ENCODE data around the gene HSF4.

Gene HSF4

GRCh38 chr16:67191411-67191994, 27.0 kb downstream of the HSF4 start:
- H3K4me3 ChIP-seq (ENCODE audit: low read length): peak overlapping the region; percentile 93; the same call in 1 of the 2 replicates

DNA sequence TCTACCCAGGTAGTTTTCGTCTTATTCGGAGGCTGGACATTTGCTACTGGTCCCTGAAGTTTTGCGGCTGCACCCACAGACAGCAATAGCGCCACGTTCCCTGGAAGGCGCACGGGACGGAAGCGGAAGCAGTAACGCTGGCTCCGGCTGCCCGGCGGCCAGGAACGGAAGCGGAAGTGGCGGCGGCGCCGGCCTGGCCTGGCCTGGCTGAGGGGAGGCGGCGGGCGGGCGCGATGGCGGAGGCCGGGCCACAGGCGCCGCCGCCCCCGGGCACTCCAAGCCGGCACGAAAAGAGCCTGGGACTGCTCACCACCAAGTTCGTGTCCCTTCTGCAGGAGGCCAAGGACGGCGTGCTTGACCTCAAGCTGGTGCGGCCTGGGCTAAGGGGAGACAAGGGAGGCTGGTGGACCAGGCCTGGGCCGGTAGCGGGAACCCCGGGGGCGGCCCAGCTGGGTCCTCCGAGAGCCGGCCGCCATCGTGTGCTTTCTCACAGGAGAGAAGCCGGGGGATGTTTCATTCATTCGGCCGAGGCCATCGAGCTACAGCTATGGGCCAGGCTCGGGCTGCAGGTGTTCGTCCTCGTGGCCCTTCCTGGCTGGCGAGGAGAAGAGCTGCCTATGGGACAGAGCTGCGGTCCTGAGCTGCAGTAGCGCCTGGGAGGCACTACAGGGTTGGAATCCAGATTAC, 27.6 kb downstream of the HSF4 start, which contains the start of gene E2F4:
E2F4 (plus strand) TSS at position 161 of the 687 bp plus-strand sequence; CDS start at position 234, 73 bp downstream.
- TF ChIP-seq ZNF274 (IDR thresholded peaks at IDR 0.05; ENCODE audit: low read depth, low read length): no peak
- H3K4me3 ChIP-seq (ENCODE audit: low read length): peak within 1 kb of the TSS; percentile 93

More at GRCh38 chr16:67191411-67191994, 27.0 kb downstream of the HSF4 start:
- TF ChIP-seq ZNF274 (IDR thresholded peaks at IDR 0.05; ENCODE audit: low read depth, low read length): no peak

DNA sequence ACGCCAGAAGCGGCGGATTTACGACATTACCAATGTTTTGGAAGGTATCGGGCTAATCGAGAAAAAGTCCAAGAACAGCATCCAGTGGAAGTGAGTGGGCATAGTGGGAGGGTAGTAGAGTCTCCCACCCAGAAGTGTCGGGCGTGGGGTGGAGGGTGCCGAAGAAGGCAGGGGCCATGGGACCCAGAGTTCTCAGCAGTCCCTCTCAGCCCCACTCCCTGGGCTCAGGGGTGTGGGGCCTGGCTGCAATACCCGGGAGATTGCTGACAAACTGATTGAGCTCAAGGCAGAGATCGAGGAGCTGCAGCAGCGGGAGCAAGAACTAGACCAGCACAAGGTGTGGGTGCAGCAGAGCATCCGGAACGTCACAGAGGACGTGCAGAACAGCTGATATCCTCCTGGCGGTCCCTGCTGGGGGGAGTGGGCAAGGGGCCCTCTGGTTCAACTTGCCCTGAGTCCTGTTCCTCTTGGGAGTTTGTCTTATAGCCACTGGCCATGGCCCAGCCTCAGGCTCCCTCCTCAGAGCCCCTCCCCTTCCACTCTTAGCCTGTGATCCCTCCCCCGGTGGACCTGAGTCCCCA, 28.3 kb downstream of the HSF4 start:
- H3K4me3 ChIP-seq (ENCODE audit: low read length): peak overlapping the region; percentile 93
- TF ChIP-seq ZNF274 (IDR thresholded peaks at IDR 0.05; ENCODE audit: low read depth, low read length): no peak

- H3K4me3 ChIP-seq (ENCODE audit: low read length): peak overlapping the region; percentile 93; the same call in 1 of the 2 replicates
- TF ChIP-seq ZNF274 (IDR thresholded peaks at IDR 0.05; ENCODE audit: low read depth, low read length): no peak
These were observed 29.0 kb downstream of the HSF4 start for GRCh38 chr16:67193536-67193935.

DNA sequence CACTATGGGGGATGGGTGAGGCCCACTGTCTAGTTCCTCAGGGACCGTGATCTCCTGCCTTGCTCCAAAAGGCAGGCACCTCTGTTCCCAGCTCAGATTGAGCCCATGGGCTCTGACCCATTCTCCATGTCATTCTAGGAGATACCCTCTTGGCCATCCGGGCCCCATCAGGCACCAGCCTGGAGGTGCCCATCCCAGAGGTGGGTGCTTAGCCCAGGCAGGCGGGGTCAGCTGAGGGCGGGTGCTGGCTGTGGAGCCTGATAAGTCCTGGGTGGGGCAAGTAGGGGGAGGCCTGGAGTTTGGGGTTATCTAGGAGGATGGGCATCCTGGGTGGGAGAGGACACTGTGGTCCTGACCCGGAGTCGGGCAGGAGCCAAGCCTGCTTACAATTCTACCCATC, 29.7 kb downstream of the HSF4 start:
- no peak overlapping the region for H3K4me3 ChIP-seq (ENCODE audit: low read length)
- no peak for TF ChIP-seq ZNF274 (IDR thresholded peaks at IDR 0.05; ENCODE audit: low read depth, low read length)

- H3K4me3 ChIP-seq (ENCODE audit: low read length): no peak overlapping the region
- TF ChIP-seq ZNF274 (IDR thresholded peaks at IDR 0.05; ENCODE audit: low read depth, low read length): no peak
These were observed 31.1 kb downstream of the HSF4 start for GRCh38 chr16:67195676-67196075.

GRCh38 chr16:67196881-67197280, 32.3 kb downstream of the HSF4 start:
- no peak for TF ChIP-seq ZNF274 (IDR thresholded peaks at IDR 0.05; ENCODE audit: low read depth, low read length)
- H3K4me3 ChIP-seq (ENCODE audit: low read length): no peak overlapping the region

GRCh38 chr16:67197704-67198103, 33.2 kb downstream of the HSF4 start:
- H3K4me3 ChIP-seq (ENCODE audit: low read length): no peak overlapping the region
- TF ChIP-seq ZNF274 (IDR thresholded peaks at IDR 0.05; ENCODE audit: low read depth, low read length): no peak

- no peak for TF ChIP-seq ZNF274 (IDR thresholded peaks at IDR 0.05; ENCODE audit: low read depth, low read length)
- H3K4me3 ChIP-seq (ENCODE audit: low read length): no peak overlapping the region
These were observed 33.7 kb downstream of the HSF4 start for GRCh38 chr16:67198238-67198734.

DNA sequence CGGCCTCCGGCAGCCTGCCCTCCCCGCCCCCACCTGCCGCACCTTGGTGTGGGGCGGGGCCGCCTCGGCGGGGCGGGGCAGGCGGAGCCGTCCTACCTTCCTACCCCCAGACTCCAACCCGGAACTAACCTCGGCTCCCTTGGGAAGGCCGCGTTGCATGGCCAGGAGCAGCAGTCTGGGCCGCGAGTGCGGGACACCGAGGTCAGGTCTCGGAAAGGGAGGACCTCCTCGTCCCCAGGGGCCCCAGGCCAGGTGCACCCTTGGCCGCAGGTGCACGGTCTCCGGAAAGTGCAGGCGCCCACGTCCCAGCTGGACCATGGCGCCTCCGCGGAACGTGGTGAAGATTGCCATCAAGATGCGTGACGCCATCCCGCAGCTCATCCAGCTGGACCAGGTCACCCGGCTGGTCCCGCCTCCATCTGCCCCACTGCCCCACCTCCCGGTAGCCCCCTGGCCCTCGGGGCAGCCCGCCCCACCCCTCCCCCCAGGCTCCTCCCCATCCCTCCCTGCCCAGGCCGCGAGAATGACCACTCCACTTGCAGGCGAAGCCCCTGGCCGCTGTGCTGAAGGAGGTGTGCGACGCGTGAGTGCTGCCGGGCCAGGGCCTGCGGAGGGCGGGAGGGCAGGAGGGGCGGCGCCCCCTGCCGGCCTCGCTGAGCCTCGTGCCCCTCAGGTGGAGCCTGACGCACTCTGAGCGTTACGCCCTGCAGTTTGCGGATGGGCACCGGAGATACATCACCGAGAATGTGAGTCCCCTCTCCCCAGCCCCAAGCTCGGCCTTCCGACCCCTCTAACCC, 34.7 kb downstream of the HSF4 start, which contains the start of gene ELMO3:
ELMO3 (plus strand) TSS at position 121 of the 797 bp plus-strand sequence; CDS start at position 317, 196 bp downstream.
- TF ChIP-seq ZNF274 (IDR thresholded peaks at IDR 0.05; ENCODE audit: low read depth, low read length): no peak
- no peak within 1 kb of the TSS for H3K4me3 ChIP-seq (ENCODE audit: low read length)

GRCh38 chr16:67199808-67200198, 35.3 kb downstream of the HSF4 start:
- no peak for TF ChIP-seq ZNF274 (IDR thresholded peaks at IDR 0.05; ENCODE audit: low read depth, low read length)
- no peak overlapping the region for H3K4me3 ChIP-seq (ENCODE audit: low read length)

- no peak overlapping the region for H3K4me3 ChIP-seq (ENCODE audit: low read length)
These were observed 35.9 kb downstream of the HSF4 start for GRCh38 chr16:67200491-67200890.

DNA sequence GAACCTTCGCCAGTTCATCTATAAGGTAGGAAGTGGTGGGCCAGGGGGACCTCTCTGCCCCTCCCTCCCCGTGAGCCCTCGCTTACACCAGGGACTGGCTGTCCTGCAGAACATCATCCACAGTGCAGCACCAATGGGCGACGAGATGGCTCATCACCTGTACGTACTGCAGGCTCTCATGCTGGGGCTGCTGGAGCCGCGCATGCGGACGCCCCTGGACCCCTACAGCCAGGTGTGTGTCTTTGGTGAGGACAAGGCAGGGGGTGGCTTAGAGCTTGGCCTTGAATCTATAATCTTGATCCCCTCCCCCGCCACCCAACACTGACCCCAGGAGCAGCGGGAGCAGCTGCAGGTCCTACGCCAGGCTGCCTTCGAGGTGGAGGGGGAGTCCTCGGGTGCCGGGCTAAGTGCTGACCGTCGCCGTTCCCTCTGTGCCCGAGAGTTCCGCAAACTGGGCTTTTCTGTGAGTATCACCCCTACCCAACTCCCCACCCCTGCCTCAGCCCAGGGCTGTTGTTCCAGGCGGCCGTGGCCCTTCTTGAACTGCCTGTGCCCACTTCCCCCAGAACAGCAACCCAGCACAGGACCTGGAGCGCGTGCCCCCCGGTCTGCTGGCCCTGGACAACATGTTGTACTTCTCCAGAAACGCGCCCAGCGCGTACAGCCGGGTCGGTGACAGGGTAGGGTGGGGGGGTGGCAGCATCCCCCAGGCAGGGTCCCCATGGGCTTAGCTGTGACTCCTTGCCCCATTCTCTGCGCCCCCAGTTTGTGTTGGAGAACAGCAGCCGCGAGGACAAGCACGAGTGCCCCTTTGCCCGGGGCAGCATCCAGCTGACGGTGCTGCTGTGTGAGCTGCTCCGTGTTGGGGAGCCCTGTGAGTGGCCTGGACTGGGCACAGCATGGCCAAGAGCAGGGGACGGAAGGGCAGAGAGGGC, 37.1 kb downstream of the HSF4 start:
- H3K4me3 ChIP-seq (ENCODE audit: low read length): no peak overlapping the region
- no peak for TF ChIP-seq ZNF274 (IDR thresholded peaks at IDR 0.05; ENCODE audit: low read depth, low read length)

More at GRCh38 chr16:67200491-67200890, 35.9 kb downstream of the HSF4 start:
- TF ChIP-seq ZNF274 (IDR thresholded peaks at IDR 0.05; ENCODE audit: low read depth, low read length): no peak

All from GM08714 (cell line).